ENCODE results near the gene DGKH. TPM values are rescaled to one million over a fixed set of nuclear protein-coding genes. Genes with fewer than 3 reads are reported as not detected.

The DGKH gene
- total and polyA plus RNA-seq, 5 donors from 2014 or later: 1.2 to 22.4 (median 2.5) TPM

DNA sequence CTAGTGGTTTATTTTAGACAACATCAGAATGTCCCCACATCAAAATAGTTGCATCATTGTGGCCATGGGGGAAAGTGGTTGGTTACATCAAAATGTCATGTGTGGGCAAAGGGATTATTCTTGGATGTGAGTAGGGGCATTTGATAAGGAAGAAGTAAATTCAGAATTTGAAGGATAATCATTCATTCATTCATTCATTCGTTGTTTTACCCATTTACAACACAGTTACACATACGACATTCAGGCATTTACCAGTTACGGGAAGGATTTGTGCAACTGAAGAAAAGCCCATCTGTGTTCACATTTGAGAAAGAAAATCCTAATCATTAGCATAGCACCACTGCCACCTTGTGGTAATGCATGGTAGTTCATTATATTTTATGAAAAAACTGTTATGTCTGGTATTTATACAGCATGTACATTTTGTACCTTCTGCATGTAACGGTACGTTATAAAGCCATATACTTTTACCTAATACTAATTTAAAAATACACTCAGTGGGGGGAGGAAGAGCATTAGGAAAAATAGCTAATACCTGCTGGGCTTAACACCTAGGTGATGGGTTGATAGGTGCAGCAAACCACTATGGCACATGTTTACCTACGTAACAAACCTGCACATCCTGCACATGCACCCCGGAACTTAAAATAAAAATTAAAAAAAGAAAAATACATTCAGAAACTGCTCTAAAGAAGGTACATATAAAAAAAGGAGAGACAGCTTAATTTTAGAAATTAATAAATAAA lies 62.1 kb downstream of the DGKH start:
- H3K9me3 Mint-ChIP-seq: no peaks in the 10 kb centered on the region
- H3K4me3 ChIP-seq (ENCODE audit: low read depth, low read length): no peak overlapping the region
- no peaks in the 10 kb centered on the region for H3K27me3 ChIP-seq (ENCODE audit: control insufficient read depth, insufficient read depth, low read length)
- peaks cover 10 to 18% (median 12%) of the 10 kb centered on the region in 4 donors for H3K4me1 Mint-ChIP-seq
- no peak overlapping the region for H3K4me3 Mint-ChIP-seq
- no peaks in the 10 kb centered on the region for H3K4me1 ChIP-seq (ENCODE audit: control insufficient read depth, insufficient read depth, low read length, poor library complexity, severe bottlenecking)
- H3K36me3 ChIP-seq (ENCODE audit: control insufficient read depth, insufficient read depth, low read length): no peaks in the 10 kb centered on the region
- no peaks in the 10 kb centered on the region for H3K36me3 Mint-ChIP-seq
- no peaks in the 10 kb centered on the region for H3K27me3 Mint-ChIP-seq
- ATAC-seq (ENCODE audit: low read depth in 2 of 2) (peak; percentile 70 to 71), DNase-seq (peak; percentile 15 to 81 (median 71))
- peak overlapping the region in 1 of 3 donors; percentile 11 for H3K27ac Mint-ChIP-seq
- H3K27ac ChIP-seq (ENCODE audit: insufficient read depth, low read length, poor library complexity, severe bottlenecking): no peak overlapping the region
- no peaks in the 10 kb centered on the region for H3K9me3 ChIP-seq (ENCODE audit: control insufficient read depth in 2 of 2, low read length in 2 of 2)

- Mint-ChIP-seq H3K4me1 (peaks cover 9 to 17% (median 12%) of the 10 kb centered on the region in 4 donors), H3K9me3 (no peaks in the 10 kb centered on the region), H3K27ac (no peak overlapping the region), H3K4me3 (no peak overlapping the region), H3K27me3 (no peaks in the 10 kb centered on the region), H3K36me3 (no peaks in the 10 kb centered on the region)
- Histone ChIP-seq H3K27me3 (ENCODE audit: control insufficient read depth, insufficient read depth, low read length) (no peaks in the 10 kb centered on the region), H3K4me1 (ENCODE audit: control insufficient read depth, insufficient read depth, low read length, poor library complexity, severe bottlenecking) (no peaks in the 10 kb centered on the region), H3K4me3 (ENCODE audit: low read depth, low read length) (no peak overlapping the region), H3K9me3 (ENCODE audit: control insufficient read depth in 2 of 2, low read length in 2 of 2) (no peaks in the 10 kb centered on the region), H3K36me3 (ENCODE audit: control insufficient read depth, insufficient read depth, low read length) (no peaks in the 10 kb centered on the region), H3K27ac (ENCODE audit: insufficient read depth, low read length, poor library complexity, severe bottlenecking) (no peak overlapping the region)
- no peak for ATAC-seq (ENCODE audit: low read depth in 2 of 2)
- DNase-seq: no peak
These were observed 64.4 kb downstream of the DGKH start for GRCh38 chr13:42112864-42113263.

DNA sequence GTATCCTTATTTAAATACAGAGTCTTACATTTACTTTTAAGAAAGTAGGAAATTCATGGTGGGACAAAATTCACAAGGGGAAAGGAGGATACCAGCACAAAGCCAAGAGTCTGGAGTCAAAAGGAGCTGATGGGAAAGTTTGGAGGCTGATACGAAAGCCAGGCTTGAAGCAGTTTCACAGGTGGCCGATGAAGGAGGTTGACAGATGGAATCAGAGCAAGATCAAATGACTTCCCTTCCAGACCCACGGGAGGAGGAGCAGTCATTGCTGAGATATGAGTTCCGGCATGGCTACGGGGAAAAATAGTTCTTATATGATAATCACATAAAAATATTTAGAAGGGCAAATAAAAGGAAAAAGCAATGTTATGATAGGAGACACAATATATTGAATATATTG lies 65.0 kb downstream of the DGKH start:
- Mint-ChIP-seq H3K36me3 (peaks cover 3% of the 10 kb centered on the region), H3K27ac (peak overlapping the region in 2 of 3 donors; percentile 12 to 43), H3K4me1 (peaks cover 6 to 15% (median 14%) of the 10 kb centered on the region in 4 donors), H3K9me3 (no peaks in the 10 kb centered on the region), H3K4me3 (no peak overlapping the region), H3K27me3 (no peaks in the 10 kb centered on the region)
- no peak for DNase-seq
- Histone ChIP-seq H3K9me3 (ENCODE audit: control insufficient read depth in 2 of 2, low read length in 2 of 2) (no peaks in the 10 kb centered on the region), H3K27me3 (ENCODE audit: control insufficient read depth, insufficient read depth, low read length) (no peaks in the 10 kb centered on the region), H3K4me3 (ENCODE audit: low read depth, low read length) (no peak overlapping the region), H3K36me3 (ENCODE audit: control insufficient read depth, insufficient read depth, low read length) (no peaks in the 10 kb centered on the region), H3K4me1 (ENCODE audit: control insufficient read depth, insufficient read depth, low read length, poor library complexity, severe bottlenecking) (no peaks in the 10 kb centered on the region), H3K27ac (ENCODE audit: insufficient read depth, low read length, poor library complexity, severe bottlenecking) (no peak overlapping the region)
- no peak for ATAC-seq (ENCODE audit: low read depth in 2 of 2)

DNA sequence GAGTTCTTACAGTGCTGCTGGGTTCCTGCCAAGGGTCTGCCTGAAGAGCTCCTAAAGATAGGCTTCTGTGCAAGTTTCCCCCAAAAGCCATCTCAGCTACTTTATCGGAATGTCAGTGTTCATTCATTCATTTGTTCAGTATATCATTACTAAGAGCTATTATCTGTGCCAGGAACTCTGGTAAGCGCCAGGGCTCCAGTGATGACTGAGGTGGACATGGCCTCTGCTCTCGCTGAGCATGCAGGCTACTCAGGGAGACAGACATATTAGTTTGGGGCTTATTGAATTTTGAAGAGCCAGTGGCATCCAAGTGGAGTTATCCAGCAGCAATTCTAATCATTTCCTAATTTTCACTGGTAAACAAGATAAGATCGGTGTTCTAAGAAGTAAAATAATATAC lies 65.8 kb downstream of the DGKH start:
- peaks cover 4% of the 10 kb centered on the region for H3K36me3 Mint-ChIP-seq
- no peak overlapping the region for H3K4me3 ChIP-seq (ENCODE audit: low read depth, low read length)
- no peak for ATAC-seq (ENCODE audit: low read depth in 2 of 2)

DNA sequence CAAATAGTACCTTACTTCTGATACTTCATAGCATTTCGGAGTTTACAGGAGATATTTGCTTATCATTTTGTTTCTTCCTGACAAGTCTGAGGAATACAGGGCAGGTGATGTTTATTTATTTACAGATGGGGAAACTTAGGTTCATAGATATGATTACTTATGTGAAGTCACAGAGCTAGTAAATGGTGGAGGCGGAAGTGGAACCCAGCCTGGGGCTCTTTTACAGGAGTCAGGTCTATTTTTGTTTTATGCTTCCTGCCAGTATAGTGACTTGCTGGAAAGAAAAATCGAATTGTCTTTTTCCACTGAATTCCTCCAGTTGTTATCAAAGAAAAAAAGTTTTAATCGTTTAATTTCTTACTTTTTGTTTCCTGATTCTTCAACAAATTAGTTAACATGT lies 66.5 kb downstream of the DGKH start:
- Mint-ChIP-seq H3K36me3 (peaks cover 4% of the 10 kb centered on the region), H3K9me3 (no peaks in the 10 kb centered on the region), H3K27me3 (no peaks in the 10 kb centered on the region), H3K4me3 (peak overlapping the region in 1 of 4 donors; percentile 6), H3K4me1 (peaks cover 6 to 19% (median 17%) of the 10 kb centered on the region in 4 donors), H3K27ac (no peak overlapping the region)
- Histone ChIP-seq H3K9me3 (ENCODE audit: control insufficient read depth in 2 of 2, low read length in 2 of 2) (no peaks in the 10 kb centered on the region), H3K4me3 (ENCODE audit: low read depth, low read length) (no peak overlapping the region), H3K27me3 (ENCODE audit: control insufficient read depth, insufficient read depth, low read length) (no peaks in the 10 kb centered on the region), H3K4me1 (ENCODE audit: control insufficient read depth, insufficient read depth, low read length, poor library complexity, severe bottlenecking) (peaks cover 2% of the 10 kb centered on the region), H3K36me3 (ENCODE audit: control insufficient read depth, insufficient read depth, low read length) (no peaks in the 10 kb centered on the region), H3K27ac (ENCODE audit: insufficient read depth, low read length, poor library complexity, severe bottlenecking) (no peak overlapping the region)
- no peak for DNase-seq
- no peak for ATAC-seq (ENCODE audit: low read depth in 2 of 2)

More for the DNA sequence above, 65.8 kb downstream of the DGKH start:
- Histone ChIP-seq H3K27ac (ENCODE audit: insufficient read depth, low read length, poor library complexity, severe bottlenecking) (no peak overlapping the region), H3K9me3 (ENCODE audit: control insufficient read depth in 2 of 2, low read length in 2 of 2) (no peaks in the 10 kb centered on the region), H3K36me3 (ENCODE audit: control insufficient read depth, insufficient read depth, low read length) (no peaks in the 10 kb centered on the region), H3K27me3 (ENCODE audit: control insufficient read depth, insufficient read depth, low read length) (no peaks in the 10 kb centered on the region), H3K4me1 (ENCODE audit: control insufficient read depth, insufficient read depth, low read length, poor library complexity, severe bottlenecking) (no peaks in the 10 kb centered on the region)
- no peak for DNase-seq
- Mint-ChIP-seq H3K27me3 (no peaks in the 10 kb centered on the region), H3K4me3 (no peak overlapping the region), H3K4me1 (peaks cover 6 to 19% (median 14%) of the 10 kb centered on the region in 4 donors), H3K9me3 (no peaks in the 10 kb centered on the region), H3K27ac (peak overlapping the region in 1 of 3 donors; percentile 43)

- Histone ChIP-seq H3K9me3 (ENCODE audit: control insufficient read depth in 2 of 2, low read length in 2 of 2) (no peaks in the 10 kb centered on the region), H3K36me3 (ENCODE audit: control insufficient read depth, insufficient read depth, low read length) (no peaks in the 10 kb centered on the region), H3K4me3 (ENCODE audit: low read depth, low read length) (no peak overlapping the region), H3K27ac (ENCODE audit: insufficient read depth, low read length, poor library complexity, severe bottlenecking) (no peak overlapping the region), H3K4me1 (ENCODE audit: control insufficient read depth, insufficient read depth, low read length, poor library complexity, severe bottlenecking) (peaks cover 3% of the 10 kb centered on the region), H3K27me3 (ENCODE audit: control insufficient read depth, insufficient read depth, low read length) (no peaks in the 10 kb centered on the region)
- Mint-ChIP-seq H3K4me1 (peaks cover 0 to 13% (median 10%) of the 10 kb centered on the region in 4 donors), H3K36me3 (peaks cover 4% of the 10 kb centered on the region), H3K27me3 (no peaks in the 10 kb centered on the region), H3K27ac (no peak overlapping the region), H3K9me3 (no peaks in the 10 kb centered on the region), H3K4me3 (no peak overlapping the region)
- no peak for DNase-seq
- ATAC-seq (ENCODE audit: low read depth in 2 of 2): no peak
These were observed 67.8 kb downstream of the DGKH start for GRCh38 chr13:42116225-42116624.

DNA sequence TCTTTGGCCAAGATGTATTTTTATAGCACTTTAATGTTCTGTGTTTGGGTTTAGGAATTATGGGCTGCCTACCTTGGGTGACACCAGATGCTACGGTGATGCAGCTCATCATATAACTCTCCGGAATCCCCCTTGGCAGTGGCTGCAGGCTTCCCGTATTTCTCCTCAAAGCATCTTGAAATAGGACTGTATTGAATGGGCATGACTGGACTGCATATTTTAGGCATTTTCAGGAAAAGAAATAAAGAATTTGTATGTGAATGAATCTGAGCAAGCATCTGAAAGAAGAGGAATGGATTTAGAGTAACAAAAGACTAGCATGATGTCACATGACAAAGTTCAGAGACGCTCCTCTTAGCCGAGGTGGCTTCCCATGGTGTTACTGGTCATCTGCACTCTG lies 70.6 kb downstream of the DGKH start:
- Mint-ChIP-seq H3K36me3 (peaks cover 4% of the 10 kb centered on the region), H3K4me3 (no peak overlapping the region), H3K27me3 (no peaks in the 10 kb centered on the region), H3K4me1 (peaks cover 0 to 19% (median 12%) of the 10 kb centered on the region in 4 donors), H3K27ac (peak overlapping the region in 2 of 3 donors; percentile 4 to 71), H3K9me3 (no peaks in the 10 kb centered on the region)
- DNase-seq (no peak), ATAC-seq (ENCODE audit: low read depth in 2 of 2) (no peak)
- Histone ChIP-seq H3K9me3 (ENCODE audit: control insufficient read depth in 2 of 2, low read length in 2 of 2) (no peaks in the 10 kb centered on the region), H3K27ac (ENCODE audit: insufficient read depth, low read length, poor library complexity, severe bottlenecking) (no peak overlapping the region), H3K4me1 (ENCODE audit: control insufficient read depth, insufficient read depth, low read length, poor library complexity, severe bottlenecking) (peaks cover 3% of the 10 kb centered on the region), H3K36me3 (ENCODE audit: control insufficient read depth, insufficient read depth, low read length) (no peaks in the 10 kb centered on the region), H3K27me3 (ENCODE audit: control insufficient read depth, insufficient read depth, low read length) (no peaks in the 10 kb centered on the region), H3K4me3 (ENCODE audit: low read depth, low read length) (no peak overlapping the region)

DNA sequence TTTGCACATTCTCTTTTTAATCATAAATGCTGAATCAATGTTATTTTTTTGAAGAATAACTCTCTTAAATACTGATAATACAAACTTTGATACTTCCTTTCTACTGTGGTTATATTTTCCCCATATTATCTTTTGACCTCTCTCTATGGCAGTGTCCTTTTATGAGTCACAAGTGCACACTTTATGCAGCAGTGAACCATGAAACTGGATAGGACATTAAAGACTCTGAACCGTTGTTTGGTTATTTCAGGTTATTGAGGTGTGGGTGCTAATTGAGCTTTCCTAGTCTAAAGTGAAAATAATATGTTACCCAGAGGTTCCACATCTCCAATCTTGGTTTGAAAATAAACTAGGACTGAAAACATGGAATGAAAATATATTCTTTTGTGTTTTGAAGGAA lies 71.4 kb downstream of the DGKH start:
- H3K4me1 ChIP-seq (ENCODE audit: control insufficient read depth, insufficient read depth, low read length, poor library complexity, severe bottlenecking): peaks cover 3% of the 10 kb centered on the region

More for the DNA sequence above, 71.4 kb downstream of the DGKH start:
- peaks cover 0 to 19% (median 11%) of the 10 kb centered on the region in 4 donors for H3K4me1 Mint-ChIP-seq
- DNase-seq (no peak), ATAC-seq (ENCODE audit: low read depth in 2 of 2) (no peak)
- H3K36me3 Mint-ChIP-seq: peaks cover 4% of the 10 kb centered on the region
- Histone ChIP-seq H3K27me3 (ENCODE audit: control insufficient read depth, insufficient read depth, low read length) (no peaks in the 10 kb centered on the region), H3K4me3 (ENCODE audit: low read depth, low read length) (no peak overlapping the region), H3K36me3 (ENCODE audit: control insufficient read depth, insufficient read depth, low read length) (no peaks in the 10 kb centered on the region), H3K27ac (ENCODE audit: insufficient read depth, low read length, poor library complexity, severe bottlenecking) (no peak overlapping the region), H3K9me3 (ENCODE audit: control insufficient read depth in 2 of 2, low read length in 2 of 2) (no peaks in the 10 kb centered on the region)
- no peaks in the 10 kb centered on the region for H3K9me3 Mint-ChIP-seq
- H3K27me3 Mint-ChIP-seq: no peaks in the 10 kb centered on the region
- H3K27ac Mint-ChIP-seq: no peak overlapping the region
- no peak overlapping the region for H3K4me3 Mint-ChIP-seq

All from CD4-positive, CD25-positive, alpha-beta regulatory T cell (primary cell).